Trophoblast cell (in vitro differentiated cells and primary cell): ENCODE measurements around the gene CLASP1.

ENCODE experiments used
- DNase-seq, 2 donors: peaks; one replicate each; pipeline ENCODE4 v3.0.0-alpha.2; 2016
- H2AFZ ChIP-seq: 2 replicates; pipeline ENCODE4 v1.6.1; 2013; ENCODE audit warnings: low read length, moderate library complexity, mild to moderate bottlenecking; ENCODE audit not compliant: insufficient read depth, poor library complexity
- H2AK5ac ChIP-seq: 2 replicates; pipeline ENCODE4 v1.6.1; 2013; ENCODE audit warnings: mild to moderate bottlenecking, low read length
- H2BK120ac ChIP-seq: 2 replicates; pipeline ENCODE4 v1.6.1; 2013; ENCODE audit warnings: low read length, mild to moderate bottlenecking, moderate library complexity; ENCODE audit not compliant: insufficient read depth, poor library complexity
- H2BK12ac ChIP-seq: 2 replicates; pipeline ENCODE4 v1.6.1; 2013; ENCODE audit warnings: mild to moderate bottlenecking, low read length, moderate library complexity
- H2BK5ac ChIP-seq: 2 replicates; pipeline ENCODE4 v1.6.1; 2013; ENCODE audit warnings: low read length, low read depth, moderate library complexity, mild to moderate bottlenecking; ENCODE audit not compliant: poor library complexity
- H3K14ac ChIP-seq: 2 replicates; pipeline ENCODE4 v1.6.1; 2013; ENCODE audit warnings: mild to moderate bottlenecking, low read length
- H3K18ac ChIP-seq: 2 replicates; pipeline ENCODE4 v1.6.1; 2013; ENCODE audit warnings: mild to moderate bottlenecking, low read length
- H3K23ac ChIP-seq: 2 replicates; pipeline ENCODE4 v1.6.1; 2013; ENCODE audit warnings: low read length
- H3K27ac ChIP-seq: 2 replicates; pipeline ENCODE4 v1.5.1; 2013; ENCODE audit warnings: low read depth, mild to moderate bottlenecking, inconsistent platforms, low read length, moderate library complexity
- H3K27me3 ChIP-seq: 2 replicates; pipeline ENCODE4 v1.6.1; 2013; ENCODE audit warnings: inconsistent platforms, mild to moderate bottlenecking, low read length, moderate library complexity; ENCODE audit not compliant: insufficient read depth
- H3K36me3 ChIP-seq, 2 experiments: 1 replicate in 1 of 2; 2 replicates in 1 of 2; pipeline ENCODE4 v1.6.1; 2013; ENCODE audit warnings: low read length in 2 of 2, mild to moderate bottlenecking in 2 of 2, moderate library complexity in 1 of 2; ENCODE audit not compliant: insufficient read depth in 2 of 2, control insufficient read depth in 1 of 2
- H3K4ac ChIP-seq: 2 replicates; pipeline ENCODE4 v1.6.1; 2013; ENCODE audit warnings: low read depth, mild to moderate bottlenecking, low read length, moderate library complexity
- H3K4me1 ChIP-seq, 2 experiments: 1 replicate in 1 of 2; 2 replicates in 1 of 2; pipeline ENCODE4 v1.6.1; 2013; ENCODE audit warnings: low read length in 2 of 2, mild to moderate bottlenecking in 2 of 2, moderate library complexity in 1 of 2; ENCODE audit not compliant: insufficient read depth in 2 of 2, control insufficient read depth in 1 of 2
- H3K4me2 ChIP-seq: 2 replicates; pipeline ENCODE4 v1.6.1; 2013; ENCODE audit warnings: inconsistent platforms, mild to moderate bottlenecking, low read length, moderate library complexity
- H3K4me3 ChIP-seq: 2 replicates; pipeline ENCODE4 v1.5.1; 2013; ENCODE audit warnings: mild to moderate bottlenecking, low read depth, low read length, inconsistent platforms
- H3K79me1 ChIP-seq: one replicate; pipeline ENCODE4 v1.6.1; 2013; ENCODE audit warnings: low read length
- H3K79me2 ChIP-seq: 2 replicates; pipeline ENCODE4 v1.6.1; 2013; ENCODE audit warnings: low read length, mild to moderate bottlenecking; ENCODE audit not compliant: control insufficient read depth, insufficient read depth, poor library complexity
- H3K9ac ChIP-seq: 2 replicates; pipeline ENCODE4 v1.6.1; 2013; ENCODE audit warnings: mild to moderate bottlenecking, low read length
- H3K9me3 ChIP-seq: 2 replicates; pipeline ENCODE4 v1.6.1; 2013; ENCODE audit warnings: low read depth, mild to moderate bottlenecking, control low read depth, inconsistent platforms, low read length; ENCODE audit not compliant: insufficient read depth
- H4K12ac ChIP-seq: 2 replicates; pipeline ENCODE4 v1.6.1; 2013; ENCODE audit warnings: low read depth, mild to moderate bottlenecking, low read length, moderate library complexity
- H4K8ac ChIP-seq: 2 replicates; pipeline ENCODE4 v1.6.1; 2013; ENCODE audit warnings: low read depth, mild to moderate bottlenecking, low read length, moderate library complexity
- H4K91ac ChIP-seq: one replicate; pipeline ENCODE4 v1.6.1; 2013; ENCODE audit warnings: low read depth, mild to moderate bottlenecking, low read length, moderate library complexity
- WGBS: extraction: QIAGEN DNeasy Blood & Tissue Kit; methylation state at CpG from one replicate; pipeline ENCODE4 v1.1.7; 2013; ENCODE audit warnings: missing lambda C conversion rate; ENCODE audit not compliant: insufficient read length, insufficient coverage; ENCODE audit errors: extremely low coverage; 5-methylcytosine and 5-hydroxymethylcytosine counted together

Gene CLASP1

DNA sequence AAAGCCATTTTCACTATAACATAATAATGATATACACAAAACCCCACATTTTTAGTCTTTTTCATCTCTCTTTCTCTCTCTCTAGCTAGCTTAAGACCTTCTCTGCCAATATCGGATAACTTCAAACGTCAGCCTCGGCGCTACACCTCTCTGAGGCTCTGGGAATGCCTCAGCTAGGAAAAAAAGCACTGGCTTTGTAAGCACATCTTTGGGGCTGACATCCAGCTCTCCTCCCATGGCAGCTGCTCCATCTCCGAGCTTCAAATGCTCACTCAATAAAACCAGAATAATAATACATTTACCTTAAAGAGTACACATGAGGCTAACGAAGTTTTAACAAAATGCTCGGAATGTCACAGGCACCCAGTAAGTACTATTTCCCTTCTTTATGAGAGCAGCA is 107.8 kb downstream of the CLASP1 start:
- no peak overlapping the region for H3K18ac ChIP-seq
- H2BK120ac ChIP-seq: no peak overlapping the region
- H3K36me3 ChIP-seq: no peaks in the 10 kb centered on the region
- H3K4ac ChIP-seq: no peak overlapping the region
- H3K9ac ChIP-seq: no peak overlapping the region
- H3K79me2 ChIP-seq: no peaks in the 10 kb centered on the region
- no peak for DNase-seq
- no peaks in the 10 kb centered on the region for H3K79me1 ChIP-seq
- no peak overlapping the region for H3K23ac ChIP-seq
- no CpG with 5 or more reads among the region's 7 CpGs for WGBS
- no peaks in the 10 kb centered on the region for H3K9me3 ChIP-seq
- no peak overlapping the region for H4K12ac ChIP-seq
- H3K27ac ChIP-seq: no peak overlapping the region
- no peak overlapping the region for H3K4me3 ChIP-seq
- no peak overlapping the region for H3K4me2 ChIP-seq
- no peak overlapping the region for H4K91ac ChIP-seq
- no peak overlapping the region for H2AFZ ChIP-seq
- no peaks in the 10 kb centered on the region for H3K27me3 ChIP-seq
- H2AK5ac ChIP-seq: no peak overlapping the region
- no peak overlapping the region for H4K8ac ChIP-seq
- H2BK12ac ChIP-seq: no peak overlapping the region
- no peak overlapping the region for H3K14ac ChIP-seq
- no peaks in the 10 kb centered on the region for H3K4me1 ChIP-seq
- no peak overlapping the region for H2BK5ac ChIP-seq

DNA sequence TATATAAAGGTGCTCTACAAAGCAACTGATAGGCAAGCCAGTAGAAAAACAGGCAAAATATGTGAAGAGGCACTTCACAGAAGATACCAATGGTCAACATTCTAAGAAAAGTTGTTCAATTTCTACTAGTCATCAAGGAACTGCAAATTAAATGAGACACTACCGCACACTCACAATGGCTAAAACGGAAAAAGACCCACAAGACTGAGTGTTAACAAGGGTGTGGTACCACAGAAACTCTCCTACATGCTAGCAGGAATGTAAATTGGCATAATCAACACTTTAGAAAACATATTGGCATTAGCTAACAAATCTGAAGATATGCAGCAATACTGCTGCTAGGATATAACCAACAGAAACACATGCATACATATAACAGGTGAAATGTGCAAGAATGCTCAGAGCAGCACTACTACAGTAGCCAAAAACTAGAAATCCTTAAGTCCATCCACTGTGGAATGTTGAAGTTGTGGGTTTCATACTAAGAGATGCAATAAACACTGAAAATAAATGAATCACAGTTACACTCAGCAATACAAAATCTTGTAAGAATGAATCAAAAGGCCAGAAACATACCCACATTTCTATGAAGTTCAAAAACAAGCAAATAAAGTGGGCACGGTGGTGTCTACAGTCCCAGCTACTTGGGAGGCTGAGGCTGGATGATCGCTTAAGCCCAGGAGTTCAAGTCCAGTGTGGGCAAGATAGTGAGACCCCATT is 109.4 kb downstream of the CLASP1 start:
- Histone ChIP-seq H3K18ac (no peak overlapping the region), H2BK120ac (no peak overlapping the region), H4K8ac (no peak overlapping the region), H3K27ac (no peak overlapping the region), H3K36me3 (no peaks in the 10 kb centered on the region), H3K79me1 (no peaks in the 10 kb centered on the region), H3K9ac (no peak overlapping the region), H2BK5ac (no peak overlapping the region), H3K4me1 (no peaks in the 10 kb centered on the region), H4K12ac (no peak overlapping the region), H4K91ac (no peak overlapping the region), H3K27me3 (no peaks in the 10 kb centered on the region), H3K4ac (no peak overlapping the region), H2AFZ (no peak overlapping the region), H3K9me3 (no peaks in the 10 kb centered on the region), H3K23ac (no peak overlapping the region), H3K14ac (no peak overlapping the region), H2BK12ac (no peak overlapping the region), H2AK5ac (no peak overlapping the region), H3K4me2 (no peak overlapping the region), H3K79me2 (no peaks in the 10 kb centered on the region), H3K4me3 (no peak overlapping the region)
- WGBS: no CpG with 5 or more reads among the region's 4 CpGs
- no peak for DNase-seq

DNA sequence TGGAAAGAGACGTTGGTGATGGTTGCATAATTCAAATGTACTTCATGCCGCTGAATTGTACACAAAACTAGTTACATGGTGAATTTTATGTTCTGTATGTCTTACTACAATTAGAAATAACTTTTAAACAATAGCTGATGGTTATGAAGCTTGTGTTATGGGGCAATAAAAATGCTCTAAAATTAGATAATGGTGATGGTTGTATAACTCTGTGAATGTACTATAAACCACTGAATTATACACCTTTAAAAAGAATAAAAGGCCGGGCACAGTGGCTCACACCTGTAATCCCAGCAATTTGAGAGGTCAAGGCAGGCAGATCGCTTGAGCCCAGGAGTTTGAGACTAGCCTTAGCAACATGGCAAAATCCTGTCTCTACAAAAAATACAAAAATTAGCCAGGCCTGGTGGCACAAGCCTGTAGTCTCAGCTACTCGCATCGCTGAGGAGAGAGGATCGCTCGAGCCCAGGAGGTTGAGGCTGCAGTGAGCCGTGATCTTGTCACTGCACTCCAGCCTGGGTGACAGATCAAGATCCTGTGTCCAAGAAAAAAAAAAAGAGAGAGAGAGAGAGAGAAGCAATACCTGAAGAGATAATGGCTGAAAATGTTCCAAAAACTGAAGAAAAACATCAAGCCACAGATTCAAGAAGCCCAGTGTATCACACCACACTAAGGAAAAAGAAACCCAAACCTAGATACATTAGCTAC is 112.3 kb downstream of the CLASP1 start:
- Histone ChIP-seq H3K9me3 (no peaks in the 10 kb centered on the region), H3K9ac (no peak overlapping the region), H3K36me3 (no peaks in the 10 kb centered on the region), H3K79me2 (no peaks in the 10 kb centered on the region), H3K4me2 (no peak overlapping the region), H3K23ac (no peak overlapping the region), H4K8ac (no peak overlapping the region), H2AFZ (no peak overlapping the region), H2BK5ac (no peak overlapping the region), H3K18ac (no peak overlapping the region), H3K4me1 (peaks cover 0 to 3% of the 10 kb centered on the region in 2 experiments), H4K91ac (no peak overlapping the region), H3K27me3 (no peaks in the 10 kb centered on the region), H3K79me1 (no peaks in the 10 kb centered on the region), H2BK12ac (no peak overlapping the region), H3K14ac (no peak overlapping the region), H2BK120ac (no peak overlapping the region), H4K12ac (no peak overlapping the region), H2AK5ac (no peak overlapping the region), H3K27ac (no peak overlapping the region), H3K4ac (no peak overlapping the region), H3K4me3 (no peak overlapping the region)
- no CpG with 5 or more reads among the region's 9 CpGs for WGBS
- no peak for DNase-seq

DNA sequence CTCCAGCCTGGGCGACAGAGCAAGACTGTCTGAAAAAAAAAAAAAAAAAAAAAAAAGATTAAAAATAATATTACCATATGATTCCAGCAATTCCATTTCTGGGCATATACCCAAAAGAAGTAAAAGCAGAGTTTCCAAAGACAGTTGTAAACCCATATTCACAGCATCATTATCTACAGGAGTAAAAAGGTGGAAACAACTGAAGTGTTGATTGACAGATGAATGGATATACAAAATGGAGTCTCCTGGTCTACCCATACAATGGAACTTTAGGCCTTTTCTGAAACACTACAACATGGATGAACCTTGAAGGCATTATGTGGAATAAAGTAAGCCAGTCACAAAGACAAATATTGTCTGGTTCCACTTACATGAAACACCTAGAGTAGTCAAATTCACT is 112.9 kb downstream of the CLASP1 start:
- Histone ChIP-seq H3K18ac (no peak overlapping the region), H3K14ac (no peak overlapping the region), H3K4me3 (no peak overlapping the region), H2BK5ac (no peak overlapping the region), H3K27ac (no peak overlapping the region), H2AK5ac (no peak overlapping the region), H3K9me3 (no peaks in the 10 kb centered on the region), H3K4ac (no peak overlapping the region), H3K79me1 (no peaks in the 10 kb centered on the region), H3K79me2 (no peaks in the 10 kb centered on the region), H3K4me2 (no peak overlapping the region), H4K91ac (no peak overlapping the region), H3K23ac (no peak overlapping the region), H3K4me1 (peaks cover 2 to 5% of the 10 kb centered on the region in 2 experiments), H2BK12ac (no peak overlapping the region), H2BK120ac (no peak overlapping the region), H3K9ac (no peak overlapping the region), H3K36me3 (no peaks in the 10 kb centered on the region), H4K12ac (no peak overlapping the region), H2AFZ (no peak overlapping the region), H4K8ac (no peak overlapping the region), H3K27me3 (no peaks in the 10 kb centered on the region)
- DNase-seq: no peak
- no CpG with 5 or more reads among the region's 1 CpG for WGBS
